GM19328 (cell line): ENCODE measurements around the gene OR51S1.
"Not testable (repeated sequence)": the region's sequence is repeated elsewhere in the genome, so short reads cannot be mapped to it uniquely, and the experiment has no call there.

ENCODE experiments used
- ATAC-seq: cut with Tn5 transposase; IDR thresholded peaks from one replicate; pipeline ENCODE4 v1.9.1; 2021; ENCODE audit warnings: mild to moderate bottlenecking, moderate library complexity; ENCODE audit not compliant: unreplicated experiment

Gene OR51S1, protein sequence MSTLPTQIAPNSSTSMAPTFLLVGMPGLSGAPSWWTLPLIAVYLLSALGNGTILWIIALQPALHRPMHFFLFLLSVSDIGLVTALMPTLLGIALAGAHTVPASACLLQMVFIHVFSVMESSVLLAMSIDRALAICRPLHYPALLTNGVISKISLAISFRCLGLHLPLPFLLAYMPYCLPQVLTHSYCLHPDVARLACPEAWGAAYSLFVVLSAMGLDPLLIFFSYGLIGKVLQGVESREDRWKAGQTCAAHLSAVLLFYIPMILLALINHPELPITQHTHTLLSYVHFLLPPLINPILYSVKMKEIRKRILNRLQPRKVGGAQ

DNA sequence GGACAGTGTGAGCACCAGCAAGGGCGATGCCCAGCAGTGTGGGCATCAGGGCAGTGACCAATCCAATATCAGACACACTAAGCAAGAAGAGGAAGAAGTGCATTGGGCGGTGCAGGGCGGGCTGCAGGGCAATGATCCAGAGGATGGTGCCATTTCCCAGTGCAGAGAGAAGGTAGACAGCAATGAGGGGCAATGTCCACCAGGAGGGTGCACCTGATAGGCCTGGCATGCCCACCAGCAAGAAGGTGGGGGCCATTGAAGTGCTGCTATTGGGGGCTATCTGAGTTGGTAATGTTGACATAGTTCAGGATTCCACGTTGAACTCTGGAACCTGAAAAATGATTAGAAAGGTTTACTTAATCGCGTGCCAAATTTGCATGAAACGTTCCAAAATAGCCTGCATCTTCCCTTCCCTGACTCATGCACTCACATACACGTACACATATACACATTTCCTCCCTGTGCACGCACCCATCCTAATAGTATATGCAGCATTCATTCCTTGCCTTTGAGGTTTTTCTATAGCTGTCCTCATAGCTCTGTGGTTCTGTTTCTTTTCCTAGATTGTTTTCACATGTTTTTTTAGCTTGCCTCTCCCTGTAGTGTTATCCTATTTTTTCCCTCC is at the start of gene OR51S1:
TSS of gene OR51S1 (minus strand) at position 301 of the 625 bp plus-strand sequence. CDS start at position 301, 0 bp downstream.
- ATAC-seq = no peak

DNA sequence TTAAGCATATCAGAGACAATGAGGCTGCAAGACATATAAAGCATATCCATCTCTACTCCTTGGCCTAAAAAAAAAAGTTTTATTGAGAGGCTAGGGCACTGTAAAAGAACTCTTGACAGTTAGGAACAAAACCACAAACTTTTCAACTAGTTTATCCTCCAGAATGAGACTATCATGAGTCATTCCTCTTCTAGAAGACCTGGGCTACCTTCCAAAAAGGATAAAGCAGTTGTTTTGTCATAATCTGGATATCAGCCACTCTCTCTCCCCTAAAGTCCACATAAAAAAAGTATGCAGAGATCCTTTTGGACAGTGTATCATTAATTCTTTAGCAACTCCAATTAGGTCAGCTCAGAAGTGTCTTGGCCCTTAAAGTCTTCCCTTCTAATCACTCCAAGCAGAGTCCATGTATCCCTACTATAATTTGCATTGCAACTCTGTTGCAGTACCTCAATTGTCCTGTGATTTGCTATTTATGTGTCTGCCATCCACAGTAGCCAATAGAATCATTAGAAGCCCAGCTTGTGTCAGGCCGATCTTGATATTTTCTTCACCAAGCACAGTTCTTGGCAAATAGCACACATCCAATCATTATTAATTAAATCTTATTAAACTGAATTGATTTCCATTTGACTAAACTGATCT is 43.1 kb upstream of the OR51S1 start:
- ATAC-seq = no peak

DNA sequence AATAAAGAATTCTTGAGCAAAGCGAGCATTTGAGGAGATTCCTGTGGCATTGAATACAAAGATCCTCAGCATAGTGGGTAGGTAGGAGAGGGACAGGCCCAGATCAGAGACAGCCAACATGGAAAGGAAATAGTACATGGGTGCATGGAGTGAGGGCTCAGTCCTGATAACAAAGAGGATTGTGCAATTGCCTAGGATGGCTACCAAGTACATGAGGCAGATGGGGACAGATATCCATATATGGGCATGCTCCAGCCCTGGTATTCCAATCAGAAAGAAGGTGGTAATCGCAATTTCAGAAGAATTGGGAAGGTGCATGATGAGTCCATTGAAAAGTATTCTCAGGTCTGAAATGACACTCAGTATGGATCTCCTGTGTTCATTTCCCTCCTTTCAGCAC is 41.3 kb upstream of the OR51S1 start:
- ATAC-seq = no peak

DNA sequence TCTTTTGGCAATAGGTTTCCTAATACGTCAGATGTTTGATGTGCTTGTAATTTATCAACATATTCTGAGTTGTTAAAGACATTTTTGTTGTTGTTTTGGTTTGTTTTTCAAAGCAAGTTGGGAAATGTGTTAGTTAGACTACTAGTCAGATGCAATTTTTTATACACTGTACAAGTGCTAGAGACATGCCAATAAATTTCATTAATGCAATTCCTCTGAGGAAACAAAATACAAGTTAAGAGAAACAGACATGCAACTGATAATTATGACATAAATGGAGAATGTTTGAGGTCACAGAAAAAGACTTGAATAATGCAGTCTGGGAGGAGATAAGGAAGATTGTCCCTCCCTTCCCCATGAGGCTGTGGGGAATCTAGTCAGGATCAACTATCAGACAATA is 38.6 kb upstream of the OR51S1 start:
- no peak for ATAC-seq

DNA sequence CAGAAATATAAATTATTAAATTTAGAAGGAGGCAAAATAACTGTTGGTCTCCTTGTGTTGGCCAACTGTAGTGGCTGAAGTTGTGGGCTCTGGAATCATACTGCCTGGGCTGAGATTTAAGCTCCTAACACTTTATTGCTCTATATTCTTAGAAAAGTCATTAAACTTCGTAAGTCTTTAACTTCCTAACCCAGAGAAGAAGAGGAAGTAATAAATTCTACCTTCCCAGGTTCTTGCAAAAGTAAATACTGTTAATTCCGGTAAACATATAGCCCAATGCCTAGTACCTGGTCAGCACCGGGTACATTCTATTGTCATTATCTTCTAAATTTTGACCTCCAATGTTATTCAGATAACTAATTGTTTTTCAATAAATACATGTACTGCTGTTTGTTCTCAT is 37.2 kb upstream of the OR51S1 start:
- ATAC-seq = no peak

DNA sequence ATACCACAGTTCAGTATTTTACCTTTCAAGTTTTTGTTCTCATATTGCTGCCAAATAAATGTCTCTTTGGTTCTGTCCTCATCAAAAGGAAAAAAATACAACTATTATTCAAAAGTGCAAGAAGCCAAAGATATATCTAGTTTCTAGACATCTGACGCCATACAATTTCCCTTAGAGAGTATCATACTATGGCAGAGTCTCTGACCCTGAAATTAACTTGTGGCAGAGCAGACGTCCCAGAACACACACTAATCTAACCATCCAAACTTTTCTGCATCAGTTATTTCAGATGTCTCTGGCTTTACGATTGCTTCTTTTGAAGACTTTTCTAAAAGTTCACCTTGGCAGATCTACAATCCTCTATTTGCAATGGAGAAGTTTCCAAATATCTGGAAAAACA is 35.4 kb upstream of the OR51S1 start:
- ATAC-seq = no peak

DNA sequence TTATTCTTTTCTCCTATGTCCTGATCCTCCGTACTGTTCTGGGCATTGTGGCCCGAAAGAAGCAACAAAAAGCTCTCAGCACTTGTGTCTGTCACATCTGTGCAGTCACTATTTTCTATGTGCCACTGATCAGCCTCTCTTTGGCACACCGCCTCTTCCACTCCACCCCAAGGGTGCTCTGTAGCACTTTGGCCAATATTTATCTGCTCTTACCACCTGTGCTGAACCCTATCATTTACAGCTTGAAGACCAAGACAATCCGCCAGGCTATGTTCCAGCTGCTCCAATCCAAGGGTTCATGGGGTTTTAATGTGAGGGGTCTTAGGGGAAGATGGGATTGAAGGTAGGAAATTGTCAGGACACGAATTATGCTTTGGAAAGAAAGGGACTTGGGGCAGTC is 33.5 kb upstream of the OR51S1 start:
- ATAC-seq = no peak

DNA sequence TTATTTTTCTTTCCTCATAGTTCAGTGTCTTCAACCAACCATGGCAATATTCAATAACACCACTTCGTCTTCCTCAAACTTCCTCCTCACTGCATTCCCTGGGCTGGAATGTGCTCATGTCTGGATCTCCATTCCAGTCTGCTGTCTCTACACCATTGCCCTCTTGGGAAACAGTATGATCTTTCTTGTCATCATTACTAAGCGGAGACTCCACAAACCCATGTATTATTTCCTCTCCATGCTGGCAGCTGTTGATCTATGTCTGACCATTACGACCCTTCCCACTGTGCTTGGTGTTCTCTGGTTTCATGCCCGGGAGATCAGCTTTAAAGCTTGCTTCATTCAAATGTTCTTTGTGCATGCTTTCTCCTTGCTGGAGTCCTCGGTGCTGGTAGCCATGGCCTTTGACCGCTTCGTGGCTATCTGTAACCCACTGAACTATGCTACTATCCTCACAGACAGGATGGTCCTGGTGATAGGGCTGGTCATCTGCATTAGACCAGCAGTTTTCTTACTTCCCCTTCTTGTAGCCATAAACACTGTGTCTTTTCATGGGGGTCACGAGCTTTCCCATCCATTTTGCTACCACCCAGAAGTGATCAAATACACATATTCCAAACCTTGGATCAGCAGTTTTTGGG is 33.0 kb upstream of the OR51S1 start, which contains the start of gene OR51T1:
TSS of gene OR51T1 (plus strand) at position 41 of the 641 bp plus-strand sequence. CDS start at position 41, 0 bp downstream.
- ATAC-seq = no peak

DNA sequence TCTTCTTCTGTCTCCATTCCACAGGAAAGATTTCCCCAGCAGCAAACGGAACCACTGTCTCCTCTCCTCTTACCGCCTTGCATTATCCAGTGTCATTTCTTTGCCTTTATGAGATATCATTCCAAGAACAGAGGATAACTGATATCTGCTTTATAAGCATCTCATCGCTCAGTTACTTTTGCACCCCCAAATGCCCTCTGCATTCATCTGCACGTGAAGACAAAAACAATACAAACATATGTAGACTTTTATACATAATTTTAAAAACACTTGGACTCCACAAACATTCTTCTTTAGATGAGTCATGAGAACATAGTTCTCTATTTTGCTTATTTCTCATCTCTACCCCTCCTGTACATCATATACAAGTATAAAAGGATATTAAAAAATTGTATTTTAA is 32.2 kb upstream of the OR51S1 start:
- no peak for ATAC-seq

DNA sequence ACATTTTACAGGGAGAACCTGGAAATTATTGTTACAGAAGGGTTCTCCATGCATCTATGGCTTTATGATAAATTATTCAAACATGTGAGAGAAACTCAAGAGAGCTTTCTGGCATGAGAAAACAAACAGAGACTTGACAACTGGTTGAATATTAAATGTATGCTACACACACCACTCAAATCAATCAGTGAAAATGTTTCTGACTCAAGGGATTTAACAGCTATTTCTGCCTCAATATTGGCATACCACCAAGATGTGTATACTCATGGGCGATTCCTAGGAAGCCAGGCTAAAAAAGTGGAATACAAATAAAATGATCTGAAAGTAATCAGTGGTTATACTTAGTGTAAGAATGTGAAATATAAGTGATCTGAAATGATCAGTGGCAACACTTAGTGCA is 16.8 kb upstream of the OR51S1 start:
- ATAC-seq = no peak

DNA sequence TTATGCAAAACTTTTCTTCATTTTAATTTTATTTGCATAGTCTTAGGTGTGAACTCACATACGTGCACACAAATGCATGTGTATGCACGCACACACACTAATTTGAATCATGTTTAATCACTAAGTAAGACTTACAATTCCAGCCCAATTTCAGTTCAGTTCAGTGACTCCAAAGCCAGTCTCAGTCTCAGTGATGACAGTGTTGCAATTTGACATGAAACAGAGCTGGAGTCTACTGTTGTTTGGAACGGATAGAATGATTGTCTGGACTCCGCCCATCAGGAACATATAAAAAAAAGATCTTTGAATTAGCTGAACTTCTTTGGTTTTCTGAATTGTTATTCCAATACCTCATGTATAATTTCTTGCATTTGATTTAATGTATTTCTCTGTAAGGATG is 14.9 kb upstream of the OR51S1 start:
- ATAC-seq = no peak

DNA sequence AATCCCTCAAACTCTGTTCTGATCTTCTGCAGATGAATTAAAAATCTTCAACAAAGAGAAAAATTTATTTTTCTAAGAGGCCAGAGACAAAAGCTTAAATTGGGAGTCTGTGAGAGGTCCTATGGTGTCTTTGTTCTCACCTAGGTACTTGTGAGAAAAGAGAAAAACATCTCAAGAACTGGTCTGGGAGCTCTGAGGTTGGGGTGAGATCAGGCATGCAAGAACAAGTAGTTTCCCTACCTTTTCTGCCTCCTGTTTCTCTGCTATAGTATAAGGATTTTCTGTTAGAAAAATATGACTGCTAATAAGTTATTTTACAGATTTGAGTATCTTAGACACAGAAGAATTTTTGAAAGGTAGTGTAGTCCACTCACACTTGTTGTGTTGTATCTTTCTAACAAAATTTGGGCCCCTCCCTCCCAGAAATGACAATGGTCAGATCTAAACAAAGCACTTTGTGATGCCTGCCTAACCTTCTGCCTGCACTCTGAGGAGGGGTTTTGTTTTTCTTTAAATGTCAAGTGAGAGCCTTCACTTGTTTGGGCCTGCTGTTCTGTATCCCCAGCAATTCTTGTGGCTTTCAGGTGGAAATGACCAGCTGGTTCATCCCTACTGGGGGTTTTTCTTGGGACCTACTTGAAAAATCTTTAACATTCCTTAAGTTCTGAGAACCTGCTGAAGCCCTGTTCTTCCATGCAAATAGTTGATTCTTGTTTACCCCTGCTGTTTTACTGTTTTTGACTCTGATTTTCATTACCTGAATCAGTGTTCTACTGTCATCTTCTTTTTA is 13.6 kb upstream of the OR51S1 start:
- no peak for ATAC-seq

DNA sequence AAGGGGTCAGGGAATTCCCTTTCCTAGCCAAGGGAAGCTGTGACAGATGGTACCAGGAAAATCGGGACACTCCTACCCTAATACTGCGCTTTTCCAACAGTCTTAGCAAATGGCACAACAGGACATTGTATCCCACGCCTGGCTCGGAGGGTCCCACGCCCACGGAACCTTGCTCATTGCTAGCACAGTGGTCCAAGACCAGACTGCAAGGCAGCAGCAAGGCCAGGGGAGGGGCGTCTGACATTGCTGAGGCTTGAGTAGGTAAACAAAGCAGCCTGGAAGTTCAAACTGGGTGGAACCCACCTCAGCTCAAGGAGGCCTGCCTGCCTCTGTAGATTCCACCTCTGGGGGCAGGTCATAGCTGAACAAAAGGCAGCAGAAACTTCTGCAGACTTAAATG is 5.3 kb upstream of the OR51S1 start:
- not testable (repeated sequence) for ATAC-seq

DNA sequence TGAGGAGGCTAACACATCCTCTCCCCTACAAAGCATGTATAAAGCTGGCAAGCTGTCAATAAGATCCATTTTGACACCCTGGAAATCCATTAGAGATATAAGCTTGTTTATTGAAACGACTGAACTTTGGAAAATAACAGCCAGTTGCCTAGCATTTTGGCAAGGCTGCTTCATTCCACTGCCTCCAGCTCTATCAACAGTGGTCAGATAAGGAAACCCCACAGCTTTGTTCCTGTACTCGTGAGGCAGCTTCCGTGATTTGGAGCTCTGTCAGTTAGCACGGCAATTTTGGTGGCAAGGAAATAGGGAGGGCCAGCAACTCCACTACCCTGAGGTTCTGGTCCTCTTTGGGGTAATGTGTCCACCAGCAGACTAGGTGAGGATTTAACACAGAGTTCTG is 2.0 kb upstream of the OR51S1 start:
- ATAC-seq = no peak

DNA sequence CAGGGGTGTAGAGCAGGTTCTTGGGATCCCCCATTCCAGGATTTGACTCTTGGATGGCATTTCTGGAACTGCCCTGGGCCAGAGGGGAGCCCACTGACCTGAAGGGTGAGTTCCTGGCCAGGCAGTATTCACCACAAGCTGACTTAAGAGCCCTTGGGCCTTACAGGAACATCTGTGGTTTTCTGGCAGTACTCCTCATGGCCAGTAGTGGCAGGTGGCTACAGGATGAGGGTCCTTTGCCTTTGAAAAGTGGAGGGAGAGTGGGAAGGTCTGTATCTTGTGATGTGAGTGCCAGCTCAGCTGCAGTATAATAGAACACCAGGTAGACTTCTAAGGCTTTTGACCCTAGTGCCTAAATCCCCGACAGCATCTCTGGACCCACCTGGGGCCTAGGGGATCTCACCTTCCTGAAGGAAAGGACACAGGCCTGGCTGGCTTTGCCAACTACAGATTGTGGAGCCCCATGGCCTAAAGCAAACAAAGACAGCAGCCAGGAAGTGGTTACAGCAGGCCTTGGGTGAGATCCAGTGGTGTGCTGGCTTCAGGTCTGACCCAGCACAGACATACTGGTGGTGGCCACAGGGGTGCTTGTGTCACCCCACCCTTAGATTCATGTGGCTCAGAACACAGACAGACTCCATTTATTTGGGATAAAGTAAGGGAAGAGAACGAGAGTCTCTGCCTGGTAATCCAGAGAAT is 9.0 kb downstream of the OR51S1 start:
- no peak for ATAC-seq

DNA sequence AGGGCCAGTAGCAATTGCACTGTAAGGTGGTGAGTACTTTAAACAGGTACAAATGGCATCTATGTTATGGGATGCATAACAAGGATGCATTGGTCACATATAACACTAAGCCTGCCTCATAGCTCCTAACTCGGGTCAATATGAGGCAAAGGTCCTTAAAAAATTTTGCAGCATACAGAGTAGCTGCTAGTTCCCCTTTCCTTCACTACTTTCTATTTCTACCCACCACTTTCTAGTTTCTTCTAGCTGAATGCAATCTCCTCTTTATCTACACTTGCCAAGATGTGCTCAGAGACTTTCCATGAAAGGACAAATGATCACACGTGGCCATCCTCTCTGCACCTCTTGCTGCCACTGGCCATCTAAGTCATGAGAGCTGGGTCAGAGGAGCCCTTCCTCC is 18.1 kb downstream of the OR51S1 start:
- no peak for ATAC-seq

DNA sequence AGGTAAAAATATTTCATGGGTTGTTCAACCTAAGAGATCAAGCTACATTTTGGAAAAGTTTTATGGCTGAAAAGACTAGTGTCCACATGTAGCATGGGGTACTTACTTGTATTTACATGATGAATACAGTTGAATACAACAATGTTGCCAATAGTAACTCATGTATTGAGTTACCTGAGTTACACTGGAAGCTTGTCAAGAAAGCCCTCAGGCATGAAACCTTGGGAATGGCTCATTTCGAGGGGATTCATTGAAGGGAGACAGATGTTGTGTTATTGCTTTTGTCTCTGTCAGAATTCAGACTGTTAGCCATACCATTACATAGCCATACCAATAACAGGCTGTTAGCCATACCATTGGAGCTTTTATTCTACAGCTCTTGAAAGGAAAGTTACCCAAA is 18.7 kb downstream of the OR51S1 start:
- no peak for ATAC-seq

DNA sequence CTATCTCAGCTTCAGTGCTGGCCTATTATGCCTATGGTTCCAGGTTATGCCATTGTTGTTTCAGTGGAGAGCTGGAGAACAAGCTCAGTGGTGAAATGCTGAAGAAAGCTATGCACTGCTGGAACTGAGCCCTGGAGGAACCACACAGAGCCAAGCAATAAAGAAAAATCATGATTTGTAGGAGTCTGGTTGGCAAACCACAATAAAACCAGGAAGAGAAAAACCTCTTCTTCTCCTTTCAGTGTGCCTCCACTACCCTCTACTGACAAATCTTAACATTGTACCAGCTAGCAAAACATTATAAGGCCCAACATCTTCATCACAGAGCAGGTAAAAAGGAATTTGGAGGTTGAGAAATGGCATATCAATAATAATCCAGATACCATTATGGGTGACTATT is 22.6 kb downstream of the OR51S1 start:
- no peak for ATAC-seq

DNA sequence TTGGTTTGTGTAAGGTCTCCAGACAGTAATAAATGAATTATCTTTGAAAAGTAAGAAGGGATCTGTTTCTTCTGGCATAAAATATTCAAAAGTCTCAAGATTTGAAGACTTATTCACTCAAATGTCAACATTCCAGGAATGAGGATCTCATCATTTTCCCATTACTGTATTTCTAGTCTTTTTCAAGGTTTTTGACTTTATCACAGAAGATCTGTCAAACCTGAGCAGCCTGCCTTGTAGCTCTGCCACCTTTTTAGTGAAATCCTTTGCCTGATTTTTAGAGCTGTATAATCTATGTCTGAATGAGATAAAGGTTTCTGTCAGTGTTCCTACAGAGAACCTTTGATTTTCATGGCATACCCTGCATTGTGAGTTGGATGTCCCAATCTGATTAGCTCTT is 23.9 kb downstream of the OR51S1 start:
- no peak for ATAC-seq

DNA sequence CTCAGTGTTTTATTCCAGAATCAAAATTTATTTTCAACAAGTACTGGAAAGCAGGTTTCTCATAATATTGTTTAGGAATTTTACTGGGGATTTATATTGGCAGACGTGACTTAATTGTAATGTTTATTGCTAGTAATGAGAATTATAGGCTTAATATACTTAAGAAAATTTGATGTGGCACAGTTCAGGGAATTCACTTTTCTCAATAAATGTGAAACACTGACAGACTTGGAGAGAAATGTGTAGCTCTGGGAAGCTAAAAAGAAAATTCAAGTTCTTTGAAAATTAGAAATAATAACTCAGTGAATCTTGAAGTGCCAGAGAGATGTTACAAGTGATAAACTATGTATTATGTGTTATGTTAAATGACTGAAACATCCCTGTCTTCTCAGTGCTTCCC is 28.0 kb downstream of the OR51S1 start, which contains the start of gene OR51F2:
TSS of gene OR51F2 (plus strand) at position 301 of the 400 bp plus-strand sequence. CDS start 101 bp downstream, outside the sequence.
- ATAC-seq = no peak
